NCI-H345 (cell line): Measurements from ENCODE around the gene C16orf87.

Experiments
- DNase-seq: peaks from one replicate; lab custom pipeline; 2025; lab: John Stamatoyannopoulos, UW

Gene C16orf87

GRCh38 chr16:46756772-46757171 is 74.2 kb downstream of the C16orf87 start:
- no peak for DNase-seq

GRCh38 chr16:46753015-46753414 is 78.0 kb downstream of the C16orf87 start:
- DNase-seq: no peak

GRCh38 chr16:46751381-46751780 is 79.6 kb downstream of the C16orf87 start:
- DNase-seq: no peak

- peak; percentile 64 for DNase-seq
These were observed 81.9 kb downstream of the C16orf87 start for GRCh38 chr16:46748775-46749705.

- DNase-seq: no peak
These were observed 83.0 kb downstream of the C16orf87 start, which contains the start of gene MYLK3 for GRCh38 chr16:46747777-46748651. TSS of gene MYLK3 (minus strand) at chr16:46748344. CDS start at chr16:46748193, 151 bp downstream.

- DNase-seq: no peak
These were observed 83.9 kb downstream of the C16orf87 start for GRCh38 chr16:46746821-46747776.
